SK-N-MC (cell line): ENCODE data around the gene WNT6.

ENCODE experiments used
- EZH2 ChIP-seq: fragments of 200-600 bp; sonication (generic); IDR thresholded peaks from one replicate; pipeline ENCODE4 v1.6.1; 2017; ENCODE audit warnings: antibody characterized with exemption
- FOXP2 ChIP-seq: optimal IDR thresholded peaks from 2 replicates; pipeline ENCODE3; 2011; ENCODE audit warnings: mild to moderate bottlenecking, moderate library complexity; ENCODE audit not compliant: insufficient read depth; ENCODE audit errors: extremely low read length, control extremely low read depth
- POLR2AphosphoS5 ChIP-seq: IDR thresholded peaks from 2 replicates; pipeline ENCODE4 v1.6.1; 2012; ENCODE audit warnings: mild to moderate bottlenecking, low read depth, low read length, borderline replicate concordance

- TF ChIP-seq FOXP2 (no peak), POLR2AphosphoS5 (no peak), EZH2 (no peak)
These were observed 45.7 kb upstream of the WNT6 start for GRCh38 chr2:218813771-218814460.
